GM12892 (cell line): ENCODE measurements around the gene NAV3.
A peak's percentile ranks its signal among the peaks of the same experiment; 100 is the strongest.

Experiments
- DNase-seq: peaks from one replicate; pipeline ENCODE4 v3.0.0; 2011; ENCODE audit not compliant: insufficient read length
- FAIRE-seq: peaks from 2 replicates; lab custom pipeline; 2011; peaks lifted over from hg19 to GRCh38; lab: Jason Lieb, UNC
- POLR2A ChIP-seq: IDR thresholded peaks from 2 replicates; pipeline ENCODE4 v1.6.1; 2011; ENCODE audit warnings: low read depth, low read length, control low read depth
- POLR2AphosphoS5 ChIP-seq: IDR thresholded peaks from 2 replicates; pipeline ENCODE4 v1.6.1; 2011; ENCODE audit warnings: low read depth, low read length, control low read depth
- TAF1 ChIP-seq: IDR thresholded peaks from 2 replicates; pipeline ENCODE4 v1.6.1; 2011; ENCODE audit warnings: low read depth, mild to moderate bottlenecking, control low read depth, low read length, borderline replicate concordance

NAV3 gene

GRCh38 chr12:77895699-77896098 is 65.0 kb downstream of the NAV3 start:
- DNase-seq (no peak), FAIRE-seq (no peak)
- TF ChIP-seq POLR2AphosphoS5 (no peak), TAF1 (no peak), POLR2A (no peak)

DNA sequence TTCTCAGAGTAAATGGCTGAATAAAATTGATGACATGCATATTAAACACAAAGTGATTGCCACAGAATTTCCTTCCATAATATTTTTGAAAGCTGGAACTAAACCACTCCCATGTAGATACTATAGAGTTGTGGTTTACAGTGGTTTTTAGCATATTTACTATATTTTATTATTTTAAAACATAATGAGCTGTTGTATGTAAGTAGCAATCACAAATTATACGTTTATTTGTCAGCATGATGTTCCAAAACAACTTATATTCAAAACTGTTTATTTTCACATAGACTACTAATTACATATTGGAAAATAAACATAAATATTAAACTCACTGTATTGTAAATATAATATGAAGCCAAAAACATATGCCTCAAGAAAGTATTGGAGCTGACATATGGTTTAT is 77.2 kb downstream of the NAV3 start:
- no peak for FAIRE-seq
- no peak for DNase-seq
- TF ChIP-seq POLR2AphosphoS5 = no peak
- TF ChIP-seq TAF1 = no peak
- no peak for TF ChIP-seq POLR2A

DNA sequence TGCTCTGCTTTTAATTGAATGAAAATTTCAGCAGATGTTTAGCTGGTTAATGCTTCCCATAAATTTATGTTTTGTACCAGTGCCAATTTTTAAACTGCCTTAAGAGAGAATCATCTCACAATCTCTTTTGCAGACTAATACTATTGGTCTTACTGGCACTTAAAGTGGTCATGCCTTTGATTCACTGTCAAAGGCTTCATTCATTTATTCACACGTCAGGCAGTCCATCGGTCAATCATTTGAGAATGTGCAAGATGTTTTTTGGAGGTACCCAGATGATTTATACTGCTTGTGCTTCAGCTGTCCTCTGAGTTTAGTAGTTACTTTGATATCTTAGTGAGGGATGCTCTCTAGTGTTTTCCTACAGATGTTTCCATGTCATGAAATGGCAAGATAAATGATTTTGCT is 83.4 kb downstream of the NAV3 start:
- no peak for TF ChIP-seq POLR2A
- no peak for TF ChIP-seq POLR2AphosphoS5
- no peak for TF ChIP-seq TAF1
- FAIRE-seq (no peak), DNase-seq (no peak)

DNA sequence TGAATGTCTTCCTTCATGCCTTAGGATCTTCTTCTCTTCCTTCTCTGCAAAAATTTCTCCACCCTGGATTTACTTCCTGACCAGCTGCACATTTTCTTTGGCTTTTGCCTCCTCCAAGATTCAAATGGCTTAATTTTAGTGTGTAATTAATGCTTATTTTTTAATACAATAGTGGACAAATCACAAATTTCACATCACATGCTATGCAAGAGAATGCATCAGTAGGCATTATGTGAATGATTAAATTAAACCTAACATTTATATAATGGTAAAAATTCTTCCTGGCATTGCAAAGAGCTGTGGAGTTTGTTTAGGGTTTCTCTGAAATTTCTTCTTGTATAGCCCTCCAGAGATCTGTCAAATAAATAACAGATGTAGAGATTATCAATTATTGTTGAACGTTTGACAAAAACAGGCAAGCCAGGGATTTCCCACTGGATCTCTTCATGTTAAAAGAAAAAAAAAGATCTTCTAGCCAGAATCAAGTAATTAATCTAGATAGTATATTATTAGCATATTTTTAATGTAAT is 84.4 kb downstream of the NAV3 start:
- TF ChIP-seq TAF1 (no peak), POLR2AphosphoS5 (no peak), POLR2A (no peak)
- DNase-seq (no peak), FAIRE-seq (no peak)

GRCh38 chr12:77916276-77916675 is 85.6 kb downstream of the NAV3 start:
- FAIRE-seq = no peak
- TF ChIP-seq POLR2A (no peak), TAF1 (no peak)
- DNase-seq = no peak

DNA sequence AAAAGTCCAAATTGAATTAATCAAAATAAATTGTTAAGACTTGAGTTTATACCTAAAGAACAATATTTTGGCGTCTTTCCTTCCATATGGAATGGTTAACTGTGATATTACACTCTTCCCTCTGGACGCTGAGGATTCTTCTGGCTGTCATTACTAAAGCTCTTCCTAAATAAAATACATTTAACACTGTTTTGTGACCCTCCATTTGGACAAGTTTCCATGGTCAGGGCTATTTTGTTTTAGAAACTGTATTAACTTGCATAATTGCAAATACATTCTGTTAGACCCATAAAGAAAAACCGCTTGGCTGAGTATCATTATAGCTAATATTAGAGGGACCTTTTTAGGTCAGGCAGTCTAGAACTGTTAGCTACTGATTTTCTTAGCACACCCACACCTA is 87.4 kb downstream of the NAV3 start:
- TF ChIP-seq POLR2A (no peak), POLR2AphosphoS5 (no peak), TAF1 (no peak)
- no peak for DNase-seq
- FAIRE-seq = no peak

- TF ChIP-seq TAF1 = no peak
- TF ChIP-seq POLR2A = no peak
- no peak for TF ChIP-seq POLR2AphosphoS5
- no peak for FAIRE-seq
- no peak for DNase-seq
Measured at GRCh38 chr12:77919450-77919849, 88.8 kb downstream of the NAV3 start.

- no peak for DNase-seq
- FAIRE-seq = no peak
- TF ChIP-seq TAF1 = no peak
- TF ChIP-seq POLR2AphosphoS5 = no peak
- no peak for TF ChIP-seq POLR2A
Measured at GRCh38 chr12:77923882-77924281, 93.2 kb downstream of the NAV3 start.

DNA sequence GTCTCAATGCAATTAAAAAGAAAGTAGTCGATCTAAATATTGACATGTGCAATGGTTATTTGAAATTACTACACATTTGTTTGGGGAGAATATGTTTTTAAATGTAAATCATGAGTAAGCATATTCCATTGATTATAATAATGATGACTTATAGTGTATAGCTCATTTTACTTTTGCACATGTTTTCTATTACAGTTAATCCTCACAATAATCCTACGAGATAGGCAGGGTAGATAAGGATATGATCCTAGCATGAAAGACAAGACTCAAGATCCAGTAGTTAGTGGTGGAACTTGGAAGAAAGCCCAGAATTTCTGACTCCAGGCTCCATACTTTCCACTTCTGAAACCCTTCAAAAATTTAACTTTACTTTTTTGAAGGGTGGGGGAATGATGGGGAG is 94.0 kb downstream of the NAV3 start:
- FAIRE-seq (no peak), DNase-seq (no peak)
- TF ChIP-seq POLR2AphosphoS5 (no peak), POLR2A (no peak), TAF1 (no peak)

- FAIRE-seq (peak; percentile 76), DNase-seq (peak; percentile 4)
- TF ChIP-seq POLR2A (no peak), POLR2AphosphoS5 (no peak), TAF1 (no peak)
Measured at GRCh38 chr12:77925536-77926108, 94.9 kb downstream of the NAV3 start.

DNA sequence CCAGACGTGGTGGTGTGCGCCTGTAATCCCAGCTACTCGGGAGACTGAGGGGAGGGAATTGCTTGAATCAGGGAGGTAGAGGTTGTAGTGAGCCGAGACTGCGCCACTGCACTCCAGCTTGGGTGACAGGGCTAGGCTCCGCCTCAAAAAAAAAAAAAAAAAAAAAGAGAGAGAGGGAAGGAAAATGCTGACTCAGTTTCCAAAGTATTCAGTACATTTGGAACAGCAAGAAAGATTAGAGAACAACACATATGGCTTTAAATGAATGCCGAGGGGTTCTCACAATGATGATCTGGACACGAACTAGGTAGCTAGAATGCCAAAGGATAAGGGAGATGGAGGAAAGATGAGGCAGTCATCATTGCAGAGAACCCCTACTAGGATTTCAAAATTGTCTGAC is 97.4 kb downstream of the NAV3 start:
- TF ChIP-seq POLR2AphosphoS5 = no peak
- TF ChIP-seq TAF1 = no peak
- DNase-seq (no peak), FAIRE-seq (no peak)

DNA sequence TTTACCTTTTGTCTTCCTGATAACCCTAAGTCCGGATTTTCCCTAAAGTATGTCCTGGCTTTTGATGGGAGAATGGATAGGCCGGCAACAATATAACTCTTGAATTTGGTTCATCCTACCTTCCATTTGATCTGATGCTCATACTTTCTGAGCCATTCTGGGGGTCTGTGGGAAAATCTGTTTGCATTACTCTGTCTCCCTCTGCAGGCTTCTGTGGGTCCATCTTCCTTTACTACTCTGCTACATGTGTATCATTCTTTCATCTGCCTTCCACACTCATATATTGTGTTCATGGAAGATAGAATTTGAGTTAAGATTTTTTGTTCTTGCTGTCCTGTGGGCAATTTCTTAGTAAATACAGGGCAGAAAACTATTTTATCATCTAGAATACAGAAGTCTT is 101.5 kb downstream of the NAV3 start:
- no peak for TF ChIP-seq POLR2A
- TF ChIP-seq TAF1 = no peak
- no peak for TF ChIP-seq POLR2AphosphoS5
- FAIRE-seq (no peak), DNase-seq (no peak)

DNA sequence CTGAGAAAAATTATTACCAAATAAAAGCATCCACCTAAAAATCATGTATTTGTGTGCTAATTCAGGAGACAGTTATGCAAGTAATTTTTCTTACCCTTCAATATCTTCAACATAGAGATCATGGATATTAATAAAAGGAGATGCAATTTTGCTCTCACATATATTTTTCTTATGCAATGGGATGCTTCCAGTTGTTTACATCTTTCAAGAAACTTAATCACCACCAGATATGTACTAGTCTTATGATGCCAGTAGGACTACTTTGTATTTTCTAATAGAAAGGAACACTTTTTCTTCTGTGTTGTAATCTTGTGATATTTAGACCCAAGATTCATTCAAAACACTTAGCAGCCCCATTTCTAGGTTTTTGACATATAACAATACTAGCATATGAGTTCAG is 107.6 kb downstream of the NAV3 start:
- no peak for FAIRE-seq
- DNase-seq = no peak
- TF ChIP-seq POLR2AphosphoS5 = no peak
- TF ChIP-seq TAF1 = no peak
- no peak for TF ChIP-seq POLR2A

GRCh38 chr12:77940011-77940423 is 109.3 kb downstream of the NAV3 start:
- FAIRE-seq (no peak), DNase-seq (no peak)
- TF ChIP-seq POLR2A (no peak), POLR2AphosphoS5 (no peak), TAF1 (no peak)
